ENCODE data around the gene MED9. TPM values are rescaled to one million over a fixed set of nuclear protein-coding genes. Genes with fewer than 3 reads are reported as not detected.

Gene MED9
- total and polyA plus RNA-seq, 2 donors (not counting 1 experiment from before 2014, with no cell fraction given): 10.5 to 11.7 TPM

DNA sequence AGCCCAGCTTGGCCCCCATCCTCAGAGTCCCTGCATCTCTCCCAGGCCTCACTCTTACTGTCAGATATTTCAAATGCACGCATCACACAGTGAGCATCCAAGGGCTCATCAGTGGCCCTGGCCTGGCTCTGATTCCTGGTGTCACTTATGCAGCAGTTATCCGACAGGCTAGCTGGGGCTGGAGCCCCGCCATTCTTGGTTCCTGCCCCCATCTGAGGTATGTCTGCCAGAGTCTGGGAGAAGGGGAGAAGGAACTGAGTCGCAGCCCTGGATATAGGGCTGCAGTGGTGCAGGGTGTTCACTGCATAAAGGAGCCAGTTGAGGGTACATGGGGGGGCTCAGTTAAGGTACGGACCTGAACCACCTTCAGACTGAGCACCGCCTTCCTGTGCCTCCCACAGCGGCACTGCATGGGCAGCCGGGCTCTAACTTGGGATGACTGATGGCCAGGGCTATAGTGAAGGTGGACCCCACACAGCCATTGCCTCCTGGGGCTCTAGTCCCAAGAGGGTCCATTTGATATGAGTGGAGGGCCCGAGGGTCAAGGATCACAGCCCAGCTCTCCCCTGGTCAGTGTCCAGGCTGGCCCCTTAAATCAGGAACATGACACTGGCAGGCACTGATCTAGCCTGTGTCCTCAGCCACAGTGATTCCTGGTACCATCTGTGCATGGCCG, 21.2 kb downstream of the MED9 start:
- no peaks in the 10 kb centered on the region for H4K20me1 ChIP-seq (ENCODE audit: control insufficient read depth, extremely low read depth, insufficient read depth, low read length)
- H2AFZ ChIP-seq (ENCODE audit: low read length): no peak overlapping the region
- H3K36me3 ChIP-seq (ENCODE audit: control insufficient read depth, insufficient read depth, low read length): no peaks in the 10 kb centered on the region
- no peak for DNase-seq (ENCODE audit: low read depth in 2 of 2)
- no peak overlapping the region for H3K27ac ChIP-seq (ENCODE audit: insufficient read depth, low read length)
- no peaks in the 10 kb centered on the region for H3K9me3 ChIP-seq (ENCODE audit: control insufficient read depth, insufficient read depth, low read depth, low read length)
- H3K4me3 ChIP-seq (replicated peaks in 1 of 4; ENCODE audit: control extremely low read depth in 1 of 4, insufficient read depth in 1 of 4, low read depth in 3 of 4, low read length in 4 of 4): no peak overlapping the region
- peaks cover 5% of the 10 kb centered on the region for H3K4me1 ChIP-seq (ENCODE audit: control insufficient read depth, extremely low read depth, insufficient read depth, low read length)
- peaks cover 3% of the 10 kb centered on the region for H3K27me3 ChIP-seq (ENCODE audit: control insufficient read depth, insufficient read depth, low read length)
- TF ChIP-seq EZH2 (IDR thresholded peaks at IDR 0.05; ENCODE audit: low read length, missing control alignments): no peak
- H3K79me2 ChIP-seq (ENCODE audit: control insufficient read depth, insufficient read depth, low read length): no peaks in the 10 kb centered on the region
- no peak overlapping the region for H3K4me2 ChIP-seq (ENCODE audit: extremely low read depth, insufficient read depth, low read length)
- H3K9ac ChIP-seq (ENCODE audit: insufficient read depth, low read length): no peak overlapping the region

DNA sequence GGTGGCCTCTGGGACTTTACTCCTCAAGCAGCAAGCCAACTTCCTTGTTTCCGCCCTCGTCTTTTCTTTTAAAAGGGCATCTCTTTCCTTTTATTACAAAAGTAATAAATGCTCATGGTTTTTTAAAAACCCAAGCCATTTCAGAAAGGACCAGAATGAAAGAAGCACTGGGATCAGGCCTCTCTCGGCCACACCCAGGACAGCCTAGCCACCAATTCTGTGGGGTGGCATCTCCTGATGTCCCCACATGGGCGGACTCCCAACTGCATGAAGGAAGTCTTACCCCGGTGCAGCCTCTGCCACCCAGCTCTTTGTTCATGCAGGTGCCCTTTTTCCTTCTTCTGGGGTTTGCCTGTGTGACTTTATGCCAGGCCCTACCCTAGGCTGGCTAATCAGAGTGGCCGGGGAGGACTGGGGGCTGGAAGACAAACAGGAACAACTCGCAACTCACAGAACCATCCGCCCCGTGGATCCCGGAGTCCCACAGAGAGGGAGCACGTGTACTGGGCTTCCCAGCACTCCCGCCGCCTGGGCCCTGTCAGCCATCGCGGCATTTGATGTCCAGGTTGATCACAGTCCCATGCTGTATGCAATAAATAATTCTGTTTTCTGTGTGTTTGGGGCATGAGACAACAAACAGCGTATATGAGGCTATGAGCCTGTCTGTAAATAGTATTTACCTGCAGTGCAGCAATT, 22.0 kb downstream of the MED9 start:
- Histone ChIP-seq H3K4me3 (replicated peaks in 1 of 4; ENCODE audit: control extremely low read depth in 1 of 4, insufficient read depth in 1 of 4, low read depth in 3 of 4, low read length in 4 of 4) (no peak overlapping the region), H3K27ac (ENCODE audit: insufficient read depth, low read length) (no peak overlapping the region), H3K9ac (ENCODE audit: insufficient read depth, low read length) (no peak overlapping the region), H3K4me2 (ENCODE audit: extremely low read depth, insufficient read depth, low read length) (no peak overlapping the region), H3K36me3 (ENCODE audit: control insufficient read depth, insufficient read depth, low read length) (no peaks in the 10 kb centered on the region), H4K20me1 (ENCODE audit: control insufficient read depth, extremely low read depth, insufficient read depth, low read length) (no peaks in the 10 kb centered on the region), H2AFZ (ENCODE audit: low read length) (no peak overlapping the region), H3K79me2 (ENCODE audit: control insufficient read depth, insufficient read depth, low read length) (no peaks in the 10 kb centered on the region), H3K27me3 (ENCODE audit: control insufficient read depth, insufficient read depth, low read length) (peaks cover 3% of the 10 kb centered on the region), H3K4me1 (ENCODE audit: control insufficient read depth, extremely low read depth, insufficient read depth, low read length) (peaks cover 5% of the 10 kb centered on the region), H3K9me3 (ENCODE audit: control insufficient read depth, insufficient read depth, low read depth, low read length) (no peaks in the 10 kb centered on the region)
- no peak for TF ChIP-seq EZH2 (IDR thresholded peaks at IDR 0.05; ENCODE audit: low read length, missing control alignments)
- no peak for TF ChIP-seq CTCF (conservative IDR thresholded peaks at IDR 0.05 in 1 of 2, IDR thresholded peaks at IDR 0.05 in 1 of 2; ENCODE audit: low read depth in 1 of 2, low read length in 2 of 2)
- DNase-seq (ENCODE audit: low read depth in 2 of 2): no peak

GRCh38 chr17:17499402-17500145, 22.8 kb downstream of the MED9 start:
- Histone ChIP-seq H3K4me1 (ENCODE audit: control insufficient read depth, extremely low read depth, insufficient read depth, low read length) (peaks cover 5% of the 10 kb centered on the region), H4K20me1 (ENCODE audit: control insufficient read depth, extremely low read depth, insufficient read depth, low read length) (no peaks in the 10 kb centered on the region), H3K9ac (ENCODE audit: insufficient read depth, low read length) (no peak overlapping the region), H3K4me2 (ENCODE audit: extremely low read depth, insufficient read depth, low read length) (no peak overlapping the region), H3K4me3 (replicated peaks in 1 of 4; ENCODE audit: control extremely low read depth in 1 of 4, insufficient read depth in 1 of 4, low read depth in 3 of 4, low read length in 4 of 4) (no peak overlapping the region), H3K79me2 (ENCODE audit: control insufficient read depth, insufficient read depth, low read length) (no peaks in the 10 kb centered on the region), H2AFZ (ENCODE audit: low read length) (no peak overlapping the region), H3K27me3 (ENCODE audit: control insufficient read depth, insufficient read depth, low read length) (peaks cover 3% of the 10 kb centered on the region), H3K36me3 (ENCODE audit: control insufficient read depth, insufficient read depth, low read length) (no peaks in the 10 kb centered on the region), H3K27ac (ENCODE audit: insufficient read depth, low read length) (no peak overlapping the region), H3K9me3 (ENCODE audit: control insufficient read depth, insufficient read depth, low read depth, low read length) (no peaks in the 10 kb centered on the region)
- DNase-seq (ENCODE audit: low read depth in 2 of 2): no peak
- TF ChIP-seq EZH2 (IDR thresholded peaks at IDR 0.05; ENCODE audit: low read length, missing control alignments): no peak
- TF ChIP-seq CTCF (conservative IDR thresholded peaks at IDR 0.05 in 1 of 2, IDR thresholded peaks at IDR 0.05 in 1 of 2; ENCODE audit: low read depth in 1 of 2, low read length in 2 of 2): no peak

Data from fibroblast of lung (primary cell).